ENCODE results near the gene C10orf143.

- TF ChIP-seq, protein P1, sequence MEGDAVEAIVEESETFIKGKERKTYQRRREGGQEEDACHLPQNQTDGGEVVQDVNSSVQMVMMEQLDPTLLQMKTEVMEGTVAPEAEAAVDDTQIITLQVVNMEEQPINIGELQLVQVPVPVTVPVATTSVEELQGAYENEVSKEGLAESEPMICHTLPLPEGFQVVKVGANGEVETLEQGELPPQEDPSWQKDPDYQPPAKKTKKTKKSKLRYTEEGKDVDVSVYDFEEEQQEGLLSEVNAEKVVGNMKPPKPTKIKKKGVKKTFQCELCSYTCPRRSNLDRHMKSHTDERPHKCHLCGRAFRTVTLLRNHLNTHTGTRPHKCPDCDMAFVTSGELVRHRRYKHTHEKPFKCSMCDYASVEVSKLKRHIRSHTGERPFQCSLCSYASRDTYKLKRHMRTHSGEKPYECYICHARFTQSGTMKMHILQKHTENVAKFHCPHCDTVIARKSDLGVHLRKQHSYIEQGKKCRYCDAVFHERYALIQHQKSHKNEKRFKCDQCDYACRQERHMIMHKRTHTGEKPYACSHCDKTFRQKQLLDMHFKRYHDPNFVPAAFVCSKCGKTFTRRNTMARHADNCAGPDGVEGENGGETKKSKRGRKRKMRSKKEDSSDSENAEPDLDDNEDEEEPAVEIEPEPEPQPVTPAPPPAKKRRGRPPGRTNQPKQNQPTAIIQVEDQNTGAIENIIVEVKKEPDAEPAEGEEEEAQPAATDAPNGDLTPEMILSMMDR (IDR thresholded peaks at IDR 0.05), result no peak
- no peak for TF ChIP-seq POLR2A (IDR thresholded peaks at IDR 0.05)
Observed at GRCh38 chr10:130036296-130037065, 74.1 kb downstream of the C10orf143 start.

All from uterus (tissue), 2 donors.